Astrocyte of the spinal cord (primary cell): ENCODE data around the gene CLMP.
A peak's percentile ranks its signal among the peaks of the same experiment; 100 is the strongest.

ENCODE experiments used
- DNase-seq: peaks from one replicate; pipeline ENCODE4 v3.0.0; 2011; ENCODE audit warnings: low read depth, low spot score
- H3K4me3 ChIP-seq: 2 replicates; pipeline ENCODE4 v1.5.1; 2011; ENCODE audit warnings: low read depth, mild to moderate bottlenecking, low read length, moderate library complexity
- CTCF ChIP-seq: IDR thresholded peaks from 2 replicates; pipeline ENCODE4 v1.5.1; 2012; ENCODE audit warnings: low read depth, mild to moderate bottlenecking, low read length, inconsistent platforms
- in situ Hi-C: cut with HindIII; loops from 2 replicates; pipeline ENCODE4 v1.10.0; 2017; ENCODE audit warnings: low sequenced_read_pairs

Gene CLMP

GRCh38 chr11:123174196-123175183 lies 20.6 kb downstream of the CLMP start:
- DNase-seq, result peak; percentile 92
- in situ Hi-C loops, result no loop called here
- TF ChIP-seq CTCF, result no peak
- H3K4me3 ChIP-seq, result no peak overlapping the region

- DNase-seq, result no peak
- TF ChIP-seq CTCF, result no peak
- no peak overlapping the region for H3K4me3 ChIP-seq
- in situ Hi-C loops, result no loop called here
These were observed 21.2 kb downstream of the CLMP start for GRCh38 chr11:123173856-123174186.

GRCh38 chr11:123173040-123173855 lies 21.8 kb downstream of the CLMP start:
- in situ Hi-C loops, result no loop called here
- no peak overlapping the region for H3K4me3 ChIP-seq
- DNase-seq, result peak; percentile 97
- no peak for TF ChIP-seq CTCF

- no peak for TF ChIP-seq CTCF
- in situ Hi-C loops, result no loop called here
These were observed 24.1 kb downstream of the CLMP start for GRCh38 chr11:123170929-123171328.

GRCh38 chr11:123169821-123170220 lies 25.2 kb downstream of the CLMP start:
- in situ Hi-C loops, result no loop called here
- no peak overlapping the region for H3K4me3 ChIP-seq
- no peak for DNase-seq
- no peak for TF ChIP-seq CTCF

More at GRCh38 chr11:123170929-123171328, 24.1 kb downstream of the CLMP start:
- H3K4me3 ChIP-seq, result no peak overlapping the region
- no peak for DNase-seq

- in situ Hi-C loops, result no loop called here
- TF ChIP-seq CTCF, result no peak
- H3K4me3 ChIP-seq, result no peak overlapping the region
- peak; percentile 55 for DNase-seq
These were observed 26.0 kb downstream of the CLMP start for GRCh38 chr11:123168955-123169484.
